ENCODE measurements around the gene IPP. TPM values are rescaled to one million over a fixed set of nuclear protein-coding genes. Genes with fewer than 3 reads are reported as not detected.
"Not testable (repeated sequence)": the region's sequence is repeated elsewhere in the genome, so short reads cannot be mapped to it uniquely, and the experiment has no call there.

IPP gene
- total RNA-seq, 2 donors from 2014 or later = 7.2 to 8.2 TPM

- Histone ChIP-seq H3K9me3 (no peaks in the 10 kb centered on the region), H3K4me3 (no peak overlapping the region), H3K27ac (no peak overlapping the region), H3K36me3 (peaks cover 12% of the 10 kb centered on the region), H3K27me3 (no peaks in the 10 kb centered on the region), H3K4me1 (no peaks in the 10 kb centered on the region)
- TF ChIP-seq CTCF (IDR thresholded peaks at IDR 0.05) = no peak
- no peak for DNase-seq (ENCODE audit: low spot score)
Measured at GRCh38 chr1:45718289-45718688, 32.2 kb downstream of the IPP start.

GRCh38 chr1:45717386-45717785 lies 33.1 kb downstream of the IPP start:
- DNase-seq (ENCODE audit: low spot score) = not testable (repeated sequence)

DNA sequence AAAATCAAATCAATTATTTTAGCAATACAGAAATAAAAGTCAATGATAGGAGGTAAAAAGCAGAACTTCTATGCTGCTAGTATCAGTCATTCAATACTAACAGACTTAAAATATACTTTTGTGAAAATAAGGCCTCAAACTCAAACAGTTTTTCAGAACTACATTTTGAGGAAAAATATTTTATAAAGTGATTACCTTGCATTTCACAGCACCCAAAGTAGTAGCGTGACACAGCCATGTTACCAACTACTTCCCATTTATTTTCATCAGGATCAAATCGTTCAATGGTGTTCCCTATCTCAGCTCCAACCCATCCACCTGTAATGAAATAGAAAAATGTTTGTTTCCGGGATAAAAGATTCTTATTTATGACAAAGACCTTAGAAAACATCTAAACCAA lies 33.8 kb downstream of the IPP start:
- Histone ChIP-seq H3K4me1 (no peaks in the 10 kb centered on the region), H3K9me3 (no peaks in the 10 kb centered on the region), H3K27ac (no peak overlapping the region), H3K4me3 (no peak overlapping the region), H3K27me3 (no peaks in the 10 kb centered on the region), H3K36me3 (peaks cover 17% of the 10 kb centered on the region)
- TF ChIP-seq CTCF (IDR thresholded peaks at IDR 0.05) = no peak
- no peak for DNase-seq (ENCODE audit: low spot score)

More at GRCh38 chr1:45717386-45717785, 33.1 kb downstream of the IPP start:
- not testable (repeated sequence) for H3K27me3 ChIP-seq, H3K9me3 ChIP-seq, H3K4me1 ChIP-seq, H3K4me3 ChIP-seq, H3K27ac ChIP-seq
- peaks cover 12% of the 10 kb centered on the region for H3K36me3 ChIP-seq

- no peak for TF ChIP-seq CTCF (IDR thresholded peaks at IDR 0.05)
- no peaks in the 10 kb centered on the region for H3K9me3 ChIP-seq
- no peak overlapping the region for H3K27ac ChIP-seq
- no peak for DNase-seq (ENCODE audit: low spot score)
- H3K4me1 ChIP-seq = no peaks in the 10 kb centered on the region
- H3K36me3 ChIP-seq = peaks cover 27% of the 10 kb centered on the region
- H3K4me3 ChIP-seq = no peak overlapping the region
- no peaks in the 10 kb centered on the region for H3K27me3 ChIP-seq
Measured at GRCh38 chr1:45713711-45714110, 36.7 kb downstream of the IPP start.

DNA sequence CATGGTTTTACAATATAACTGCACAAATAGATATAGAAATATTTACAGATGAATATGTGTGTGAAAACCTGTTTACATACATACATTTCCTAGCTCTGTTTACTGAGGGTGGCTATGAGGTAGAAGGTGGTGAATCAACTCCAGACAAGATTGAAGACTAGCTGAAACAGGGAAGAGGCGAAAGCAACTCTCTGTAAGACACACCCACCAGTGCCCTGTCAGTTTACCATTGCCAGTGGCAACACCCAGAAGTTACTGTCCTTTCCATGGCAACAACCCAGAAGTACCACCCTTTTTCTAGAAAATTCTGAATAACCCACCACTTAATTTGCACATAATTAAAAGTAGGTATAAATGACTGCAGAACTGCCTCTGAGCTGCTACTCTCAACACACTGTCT lies 45.8 kb downstream of the IPP start:
- Histone ChIP-seq H3K36me3 (peaks cover 9% of the 10 kb centered on the region), H3K27ac (no peak overlapping the region), H3K4me1 (no peaks in the 10 kb centered on the region), H3K27me3 (no peaks in the 10 kb centered on the region), H3K9me3 (no peaks in the 10 kb centered on the region), H3K4me3 (no peak overlapping the region)
- no peak for DNase-seq (ENCODE audit: low spot score)
- no peak for TF ChIP-seq CTCF (IDR thresholded peaks at IDR 0.05)

DNA sequence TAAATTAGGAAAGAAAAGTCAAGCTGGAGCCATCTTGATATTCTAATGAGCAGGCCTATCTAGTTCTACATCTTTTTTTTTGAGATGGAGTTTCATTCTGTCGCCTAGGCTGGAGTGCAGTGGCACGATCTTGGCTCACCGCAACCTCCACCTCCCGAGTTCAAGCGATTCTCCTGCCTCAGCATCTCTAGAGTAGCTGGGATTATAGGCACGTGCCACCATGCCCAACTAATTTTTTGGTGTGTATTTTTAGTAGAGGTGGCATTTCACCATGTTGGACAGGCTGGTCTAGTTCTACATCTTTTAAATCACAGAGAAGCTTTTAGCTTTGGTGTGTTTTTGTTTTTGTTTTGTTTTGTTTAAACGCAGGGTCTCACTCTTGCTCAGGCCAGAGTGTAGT lies 55.6 kb downstream of the IPP start:
- H3K36me3 ChIP-seq = peaks cover 13% of the 10 kb centered on the region
- H3K4me3 ChIP-seq = no peak overlapping the region
- peaks cover 0 to 2% of the 10 kb centered on the region in 2 donors for H3K4me1 ChIP-seq
- H3K27ac ChIP-seq = no peak overlapping the region
- DNase-seq (ENCODE audit: low spot score) = no peak
- no peaks in the 10 kb centered on the region for H3K27me3 ChIP-seq
- TF ChIP-seq CTCF (IDR thresholded peaks at IDR 0.05) = no peak
- H3K9me3 ChIP-seq = no peaks in the 10 kb centered on the region

GRCh38 chr1:45693811-45694210 lies 56.6 kb downstream of the IPP start:
- H3K27ac ChIP-seq; DNase-seq (ENCODE audit: low spot score); H3K27me3 ChIP-seq; H3K4me3 ChIP-seq; H3K9me3 ChIP-seq: not testable (repeated sequence)
- peaks cover 13% of the 10 kb centered on the region for H3K36me3 ChIP-seq
- peaks cover 0 to 12% of the 10 kb centered on the region in 2 donors for H3K4me1 ChIP-seq

All from right atrium auricular region (tissue), 2 donors.